ENCODE data around the gene CNST. TPM values are rescaled to one million over a fixed set of nuclear protein-coding genes. Genes with fewer than 3 reads are reported as not detected.

Gene CNST
- polyA plus RNA-seq, 1 donor (not counting 4 experiments of a cell fraction or from before 2014, with no cell fraction given) = 9.8 TPM

- Histone ChIP-seq H3K27me3 (ENCODE audit: control insufficient read depth, extremely low read depth, insufficient read depth, low read length) (no peaks in the 10 kb centered on the region), H3K4me2 (ENCODE audit: control insufficient read depth, extremely low read depth, insufficient read depth, low read depth, low read length) (no peak overlapping the region), H3K4me1 (ENCODE audit: control insufficient read depth, extremely low read depth, insufficient read depth, low read length) (peaks cover 1% of the 10 kb centered on the region), H3K9ac (ENCODE audit: control insufficient read depth, extremely low read depth, insufficient read depth, low read length) (no peak overlapping the region), H2AFZ (ENCODE audit: control insufficient read depth, low read length) (no peak overlapping the region), H3K79me2 (ENCODE audit: control insufficient read depth, insufficient read depth, low read length) (no peaks in the 10 kb centered on the region), H3K36me3 (ENCODE audit: control insufficient read depth in 2 of 2, extremely low read depth in 1 of 2, insufficient read depth in 2 of 2, low read length in 2 of 2) (peaks cover 0 to 2% of the 10 kb centered on the region in 2 experiments), H3K4me3 (ENCODE audit: control insufficient read depth in 2 of 3, extremely low read depth in 1 of 3, insufficient read depth in 2 of 3, low read depth in 1 of 3, low read length in 3 of 3) (no peak overlapping the region), H3K27ac (ENCODE audit: control insufficient read depth, insufficient read depth, low read length) (no peak overlapping the region), H3K9me3 (ENCODE audit: control insufficient read depth, low read depth, low read length) (no peaks in the 10 kb centered on the region), H4K20me1 (ENCODE audit: control insufficient read depth, extremely low read depth, insufficient read depth, low read length) (no peaks in the 10 kb centered on the region), H3K9me1 (ENCODE audit: control insufficient read depth, extremely low read depth, insufficient read depth, low read length) (no peaks in the 10 kb centered on the region)
- no peak for DNase-seq (ENCODE audit: low read depth, low spot score)
- dilution Hi-C loops (cut with MboI; ENCODE audit: extremely low pct_ligation_motif_present, low sequenced_read_pairs) = no loop called here
- no peak for FAIRE-seq
- TF ChIP-seq, protein P1, sequence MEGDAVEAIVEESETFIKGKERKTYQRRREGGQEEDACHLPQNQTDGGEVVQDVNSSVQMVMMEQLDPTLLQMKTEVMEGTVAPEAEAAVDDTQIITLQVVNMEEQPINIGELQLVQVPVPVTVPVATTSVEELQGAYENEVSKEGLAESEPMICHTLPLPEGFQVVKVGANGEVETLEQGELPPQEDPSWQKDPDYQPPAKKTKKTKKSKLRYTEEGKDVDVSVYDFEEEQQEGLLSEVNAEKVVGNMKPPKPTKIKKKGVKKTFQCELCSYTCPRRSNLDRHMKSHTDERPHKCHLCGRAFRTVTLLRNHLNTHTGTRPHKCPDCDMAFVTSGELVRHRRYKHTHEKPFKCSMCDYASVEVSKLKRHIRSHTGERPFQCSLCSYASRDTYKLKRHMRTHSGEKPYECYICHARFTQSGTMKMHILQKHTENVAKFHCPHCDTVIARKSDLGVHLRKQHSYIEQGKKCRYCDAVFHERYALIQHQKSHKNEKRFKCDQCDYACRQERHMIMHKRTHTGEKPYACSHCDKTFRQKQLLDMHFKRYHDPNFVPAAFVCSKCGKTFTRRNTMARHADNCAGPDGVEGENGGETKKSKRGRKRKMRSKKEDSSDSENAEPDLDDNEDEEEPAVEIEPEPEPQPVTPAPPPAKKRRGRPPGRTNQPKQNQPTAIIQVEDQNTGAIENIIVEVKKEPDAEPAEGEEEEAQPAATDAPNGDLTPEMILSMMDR (optimal IDR thresholded peaks at IDR 0.05 in 1 of 3, IDR thresholded peaks at IDR 0.05 in 1 of 3, conservative IDR thresholded peaks at IDR 0.05 in 1 of 3; ENCODE audit: extremely low read depth in 1 of 3, insufficient read depth in 2 of 3, low read length in 3 of 3) = no peak
- TF ChIP-seq EZH2 (IDR thresholded peaks at IDR 0.05; ENCODE audit: low read length) = no peak
These were observed 52.1 kb downstream of the CNST start for GRCh38 chr1:246618240-246618808.

DNA sequence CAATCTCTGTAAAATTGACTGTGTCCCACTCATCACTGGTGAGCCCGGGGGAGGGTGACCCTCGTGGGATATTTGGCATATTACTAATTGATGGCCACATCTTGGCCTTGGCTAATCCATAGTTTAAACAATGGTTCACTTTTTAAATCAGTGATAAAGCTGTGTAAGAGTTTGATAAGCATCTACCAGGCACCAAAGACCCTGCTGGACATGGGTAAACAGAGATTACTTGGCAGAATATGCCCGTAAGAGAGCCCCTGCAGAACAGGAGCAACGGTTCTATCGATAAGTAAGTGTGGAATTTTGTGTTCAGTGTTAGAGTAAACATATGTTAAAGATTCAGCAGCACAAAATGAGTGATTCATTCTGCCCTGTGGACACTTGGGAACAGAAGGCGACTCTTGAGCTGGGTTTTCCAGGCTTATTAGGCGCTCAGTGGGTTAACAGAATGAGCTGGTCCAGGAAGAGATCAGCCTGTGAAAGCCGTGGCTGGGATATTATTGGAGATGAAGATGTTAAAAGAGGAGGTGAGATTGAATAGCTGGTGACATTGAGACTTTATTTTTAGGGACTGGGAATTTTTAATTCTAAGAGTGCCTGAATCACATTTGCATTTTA, 55.9 kb downstream of the CNST start:
- no peak overlapping the region for H3K4me2 ChIP-seq (ENCODE audit: control insufficient read depth, extremely low read depth, insufficient read depth, low read depth, low read length)
- dilution Hi-C loops (cut with MboI; ENCODE audit: extremely low pct_ligation_motif_present, low sequenced_read_pairs) = no loop called here

More for the DNA sequence above, 55.9 kb downstream of the CNST start:
- no peak for FAIRE-seq
- no peak overlapping the region for H2AFZ ChIP-seq (ENCODE audit: control insufficient read depth, low read length)
- no peaks in the 10 kb centered on the region for H3K27me3 ChIP-seq (ENCODE audit: control insufficient read depth, extremely low read depth, insufficient read depth, low read length)
- no peak overlapping the region for H3K27ac ChIP-seq (ENCODE audit: control insufficient read depth, insufficient read depth, low read length)
- H3K36me3 ChIP-seq (ENCODE audit: control insufficient read depth in 2 of 2, extremely low read depth in 1 of 2, insufficient read depth in 2 of 2, low read length in 2 of 2) = peaks cover 2% of the 10 kb centered on the region in 2 experiments
- no peak overlapping the region for H3K9ac ChIP-seq (ENCODE audit: control insufficient read depth, extremely low read depth, insufficient read depth, low read length)
- no peak overlapping the region for H3K4me3 ChIP-seq (ENCODE audit: control insufficient read depth in 2 of 3, extremely low read depth in 1 of 3, insufficient read depth in 2 of 3, low read depth in 1 of 3, low read length in 3 of 3)
- TF ChIP-seq, protein P1 (optimal IDR thresholded peaks at IDR 0.05 in 1 of 3, IDR thresholded peaks at IDR 0.05 in 1 of 3, conservative IDR thresholded peaks at IDR 0.05 in 1 of 3; ENCODE audit: extremely low read depth in 1 of 3, insufficient read depth in 2 of 3, low read length in 3 of 3) = no peak
- TF ChIP-seq EZH2 (IDR thresholded peaks at IDR 0.05; ENCODE audit: low read length) = no peak
- DNase-seq (ENCODE audit: low read depth, low spot score) = no peak
- H3K9me3 ChIP-seq (ENCODE audit: control insufficient read depth, low read depth, low read length) = no peaks in the 10 kb centered on the region
- no peaks in the 10 kb centered on the region for H4K20me1 ChIP-seq (ENCODE audit: control insufficient read depth, extremely low read depth, insufficient read depth, low read length)
- no peaks in the 10 kb centered on the region for H3K4me1 ChIP-seq (ENCODE audit: control insufficient read depth, extremely low read depth, insufficient read depth, low read length)
- no peaks in the 10 kb centered on the region for H3K79me2 ChIP-seq (ENCODE audit: control insufficient read depth, insufficient read depth, low read length)
- no peaks in the 10 kb centered on the region for H3K9me1 ChIP-seq (ENCODE audit: control insufficient read depth, extremely low read depth, insufficient read depth, low read length)
